Tibial nerve (tissue), 3 donors: ENCODE measurements around the gene RGR.

Experiments
- POLR2A ChIP-seq, 2 donors: fragments of 450-650 bp; IDR thresholded peaks; one replicate each; pipeline ENCODE4 v1.6.1; 2017; ENCODE audit warnings: antibody characterized with exemption in 2 of 2, mild to moderate bottlenecking in 2 of 2, moderate library complexity in 2 of 2
- TF ChIP-seq, protein P1 (sequence below), 5 experiments: fragments of 200-600 bp in 3 of 5; fragments of 450-650 bp in 2 of 5; sonication (generic) in 3 of 5; IDR thresholded peaks; one replicate each; pipeline ENCODE4 v1.5.1; 2016 to 2019; ENCODE audit warnings: antibody characterized with exemption in 5 of 5, mild to moderate bottlenecking in 3 of 5, moderate library complexity in 2 of 5

DNA sequence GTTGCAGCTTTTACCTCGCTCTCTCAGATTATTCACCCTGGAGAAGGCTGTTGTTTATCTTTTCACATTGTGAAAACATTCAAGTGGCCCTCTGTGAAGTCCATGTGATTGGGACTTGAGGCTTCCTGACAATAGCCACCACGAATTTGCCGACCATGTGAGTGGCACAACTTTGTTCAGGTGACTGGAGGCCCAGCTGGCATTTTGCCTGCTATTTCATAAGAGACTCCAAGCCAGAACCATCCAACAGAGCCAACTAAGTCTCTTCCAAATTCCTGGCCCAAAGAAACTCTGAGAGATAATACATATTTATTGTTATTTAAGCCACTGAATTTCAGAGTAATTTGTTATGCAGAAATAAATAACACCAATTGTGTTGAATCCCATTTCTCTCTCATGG is 45.4 kb downstream of the RGR start:
- no peak for TF ChIP-seq POLR2A (IDR thresholded peaks at IDR 0.05)
- TF ChIP-seq, protein P1, sequence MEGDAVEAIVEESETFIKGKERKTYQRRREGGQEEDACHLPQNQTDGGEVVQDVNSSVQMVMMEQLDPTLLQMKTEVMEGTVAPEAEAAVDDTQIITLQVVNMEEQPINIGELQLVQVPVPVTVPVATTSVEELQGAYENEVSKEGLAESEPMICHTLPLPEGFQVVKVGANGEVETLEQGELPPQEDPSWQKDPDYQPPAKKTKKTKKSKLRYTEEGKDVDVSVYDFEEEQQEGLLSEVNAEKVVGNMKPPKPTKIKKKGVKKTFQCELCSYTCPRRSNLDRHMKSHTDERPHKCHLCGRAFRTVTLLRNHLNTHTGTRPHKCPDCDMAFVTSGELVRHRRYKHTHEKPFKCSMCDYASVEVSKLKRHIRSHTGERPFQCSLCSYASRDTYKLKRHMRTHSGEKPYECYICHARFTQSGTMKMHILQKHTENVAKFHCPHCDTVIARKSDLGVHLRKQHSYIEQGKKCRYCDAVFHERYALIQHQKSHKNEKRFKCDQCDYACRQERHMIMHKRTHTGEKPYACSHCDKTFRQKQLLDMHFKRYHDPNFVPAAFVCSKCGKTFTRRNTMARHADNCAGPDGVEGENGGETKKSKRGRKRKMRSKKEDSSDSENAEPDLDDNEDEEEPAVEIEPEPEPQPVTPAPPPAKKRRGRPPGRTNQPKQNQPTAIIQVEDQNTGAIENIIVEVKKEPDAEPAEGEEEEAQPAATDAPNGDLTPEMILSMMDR (IDR thresholded peaks at IDR 0.05), result no peak
